Neural cell (in vitro differentiated cells): ENCODE data around the gene ARHGEF26.

Experiments used
- MXI1 ChIP-seq: fragments of 450-650 bp; conservative IDR thresholded peaks from 2 replicates; pipeline ENCODE4 v1.6.1; 2014; ENCODE audit warnings: antibody characterized with exemption, mild to moderate bottlenecking; ENCODE audit not compliant: poor library complexity, severe bottlenecking
- POLR2AphosphoS5 ChIP-seq: IDR thresholded peaks from 2 replicates; pipeline ENCODE4 v1.6.1; 2012
- SMC3 ChIP-seq: fragments of 450-650 bp; conservative IDR thresholded peaks from 2 replicates; pipeline ENCODE4 v1.6.1; 2014; ENCODE audit warnings: antibody characterized with exemption, mild to moderate bottlenecking, moderate library complexity; ENCODE audit not compliant: poor library complexity
- TF ChIP-seq, protein P1 (sequence below): fragments of 450-650 bp; IDR thresholded peaks from 2 replicates; pipeline ENCODE4 v1.5.1; 2014; ENCODE audit warnings: antibody characterized with exemption, mild to moderate bottlenecking, moderate library complexity; ENCODE audit not compliant: poor library complexity, severe bottlenecking
- TF ChIP-seq, protein P2 (sequence below): IDR thresholded peaks from 2 replicates; pipeline ENCODE4 v1.6.1; 2012; ENCODE audit warnings: borderline replicate concordance

DNA sequence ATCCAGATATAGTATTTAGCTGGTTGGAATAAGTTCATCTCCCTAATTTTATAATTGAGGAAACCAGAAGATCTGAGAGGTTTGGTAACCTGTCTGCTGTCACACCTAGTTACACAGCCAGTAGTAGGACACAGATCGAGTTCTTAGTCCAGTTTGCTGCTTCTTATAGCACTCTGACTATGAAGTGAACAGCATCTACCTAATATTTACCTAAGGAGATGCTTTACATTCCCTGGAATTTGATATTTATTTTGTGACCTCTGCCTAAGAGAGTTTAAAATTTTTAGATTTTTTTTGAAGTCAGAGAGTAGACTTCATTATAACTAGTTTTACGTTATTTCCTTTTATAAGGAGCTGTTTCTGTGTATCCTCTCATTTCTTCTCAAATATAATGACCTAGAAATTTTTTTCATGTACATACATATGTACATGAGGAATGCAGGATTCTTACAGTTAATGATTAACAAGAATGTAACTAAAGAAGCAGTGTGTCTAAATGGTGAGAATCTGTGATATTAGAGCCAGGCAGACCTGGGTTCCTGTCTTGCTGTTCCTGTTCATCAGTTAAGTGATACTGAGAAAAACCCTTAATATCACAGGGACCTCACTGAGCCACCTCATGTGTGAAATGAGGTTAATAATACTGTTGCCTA, 4.3 kb downstream of the ARHGEF26 start:
- TF ChIP-seq, protein P1, sequence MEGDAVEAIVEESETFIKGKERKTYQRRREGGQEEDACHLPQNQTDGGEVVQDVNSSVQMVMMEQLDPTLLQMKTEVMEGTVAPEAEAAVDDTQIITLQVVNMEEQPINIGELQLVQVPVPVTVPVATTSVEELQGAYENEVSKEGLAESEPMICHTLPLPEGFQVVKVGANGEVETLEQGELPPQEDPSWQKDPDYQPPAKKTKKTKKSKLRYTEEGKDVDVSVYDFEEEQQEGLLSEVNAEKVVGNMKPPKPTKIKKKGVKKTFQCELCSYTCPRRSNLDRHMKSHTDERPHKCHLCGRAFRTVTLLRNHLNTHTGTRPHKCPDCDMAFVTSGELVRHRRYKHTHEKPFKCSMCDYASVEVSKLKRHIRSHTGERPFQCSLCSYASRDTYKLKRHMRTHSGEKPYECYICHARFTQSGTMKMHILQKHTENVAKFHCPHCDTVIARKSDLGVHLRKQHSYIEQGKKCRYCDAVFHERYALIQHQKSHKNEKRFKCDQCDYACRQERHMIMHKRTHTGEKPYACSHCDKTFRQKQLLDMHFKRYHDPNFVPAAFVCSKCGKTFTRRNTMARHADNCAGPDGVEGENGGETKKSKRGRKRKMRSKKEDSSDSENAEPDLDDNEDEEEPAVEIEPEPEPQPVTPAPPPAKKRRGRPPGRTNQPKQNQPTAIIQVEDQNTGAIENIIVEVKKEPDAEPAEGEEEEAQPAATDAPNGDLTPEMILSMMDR: no peak
- TF ChIP-seq POLR2AphosphoS5 (no peak), MXI1 (no peak), SMC3 (no peak)
- TF ChIP-seq, protein P2, sequence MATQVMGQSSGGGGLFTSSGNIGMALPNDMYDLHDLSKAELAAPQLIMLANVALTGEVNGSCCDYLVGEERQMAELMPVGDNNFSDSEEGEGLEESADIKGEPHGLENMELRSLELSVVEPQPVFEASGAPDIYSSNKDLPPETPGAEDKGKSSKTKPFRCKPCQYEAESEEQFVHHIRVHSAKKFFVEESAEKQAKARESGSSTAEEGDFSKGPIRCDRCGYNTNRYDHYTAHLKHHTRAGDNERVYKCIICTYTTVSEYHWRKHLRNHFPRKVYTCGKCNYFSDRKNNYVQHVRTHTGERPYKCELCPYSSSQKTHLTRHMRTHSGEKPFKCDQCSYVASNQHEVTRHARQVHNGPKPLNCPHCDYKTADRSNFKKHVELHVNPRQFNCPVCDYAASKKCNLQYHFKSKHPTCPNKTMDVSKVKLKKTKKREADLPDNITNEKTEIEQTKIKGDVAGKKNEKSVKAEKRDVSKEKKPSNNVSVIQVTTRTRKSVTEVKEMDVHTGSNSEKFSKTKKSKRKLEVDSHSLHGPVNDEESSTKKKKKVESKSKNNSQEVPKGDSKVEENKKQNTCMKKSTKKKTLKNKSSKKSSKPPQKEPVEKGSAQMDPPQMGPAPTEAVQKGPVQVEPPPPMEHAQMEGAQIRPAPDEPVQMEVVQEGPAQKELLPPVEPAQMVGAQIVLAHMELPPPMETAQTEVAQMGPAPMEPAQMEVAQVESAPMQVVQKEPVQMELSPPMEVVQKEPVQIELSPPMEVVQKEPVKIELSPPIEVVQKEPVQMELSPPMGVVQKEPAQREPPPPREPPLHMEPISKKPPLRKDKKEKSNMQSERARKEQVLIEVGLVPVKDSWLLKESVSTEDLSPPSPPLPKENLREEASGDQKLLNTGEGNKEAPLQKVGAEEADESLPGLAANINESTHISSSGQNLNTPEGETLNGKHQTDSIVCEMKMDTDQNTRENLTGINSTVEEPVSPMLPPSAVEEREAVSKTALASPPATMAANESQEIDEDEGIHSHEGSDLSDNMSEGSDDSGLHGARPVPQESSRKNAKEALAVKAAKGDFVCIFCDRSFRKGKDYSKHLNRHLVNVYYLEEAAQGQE: no peak
